Breast epithelium (tissue), 3 donors: Measurements from ENCODE around the gene NHERF2.

Experiments used
- CTCF ChIP-seq, 3 donors: fragments of 450-650 bp; IDR thresholded peaks; one replicate each; pipeline ENCODE4 v1.5.1; 2016 to 2017; ENCODE audit warnings: antibody characterized with exemption in 3 of 3, mild to moderate bottlenecking in 3 of 3, moderate library complexity in 3 of 3
- POLR2AphosphoS5 ChIP-seq, 3 donors: sonication (generic); formaldehyde crosslinking; IDR thresholded peaks; one replicate each; pipeline ENCODE4 v1.6.1; 2017; ENCODE audit warnings: antibody characterized with exemption in 3 of 3

GRCh38 chr16:2053897-2054296 lies 27.2 kb downstream of the NHERF2 start:
- TF ChIP-seq CTCF (IDR thresholded peaks at IDR 0.05) (no peak), POLR2AphosphoS5 (IDR thresholded peaks at IDR 0.05) (no peak)
